ENCODE results near the gene ZNF581. TPM values are rescaled to one million over a fixed set of nuclear protein-coding genes. Genes with fewer than 3 reads are reported as not detected.

The ZNF581 gene
- total RNA-seq, 1 experiment from 2014 or later: 65.1 TPM

GRCh38 chr19:55644191-55644833 lies 863 bp downstream of the ZNF581 start:
- no peaks in the 10 kb centered on the region for H3K4me1 ChIP-seq (ENCODE audit: insufficient read depth, low read length)

More at GRCh38 chr19:55644191-55644833, 863 bp downstream of the ZNF581 start:
- H4K91ac ChIP-seq (ENCODE audit: insufficient read length, low read depth, low read length): no peak overlapping the region
- H3K9me3 ChIP-seq (ENCODE audit: control insufficient read depth, low read depth, low read length): no peaks in the 10 kb centered on the region
- no peak overlapping the region; the same call in none of the 2 replicates for H3K14ac ChIP-seq (ENCODE audit: insufficient read depth, low read length)
- no CpG with 5 or more reads among the region's 12 CpGs for WGBS (ENCODE audit: extremely low coverage, insufficient read length, low lambda C conversion rate)
- H4K20me1 ChIP-seq (ENCODE audit: control insufficient read depth, insufficient read depth, insufficient read length): no peaks in the 10 kb centered on the region
- peak overlapping the region; percentile 73 for H3K4me2 ChIP-seq (ENCODE audit: insufficient read depth, insufficient read length, low read length)
- H3K18ac ChIP-seq (ENCODE audit: insufficient read length, low read depth, low read length): no peak overlapping the region
- H3K27me3 ChIP-seq (ENCODE audit: insufficient read depth, low read length): no peaks in the 10 kb centered on the region
- no peak overlapping the region for H4K8ac ChIP-seq (replicated peaks; ENCODE audit: insufficient read length, low read depth, low read length)
- Mint-ChIP-seq H3K4me1 (peaks cover 26 to 40% of the 10 kb centered on the region in 2 experiments), H3K4me3 (peak overlapping the region; percentile 97), H3K36me3 (ENCODE audit: insufficient read depth in 1 of 3, low read depth in 3 of 3) (peaks cover 14 to 33% (median 22%) of the 10 kb centered on the region in 3 experiments), H3K9me3 (peaks cover 0 to 4% of the 10 kb centered on the region in 2 experiments; a peak in 2 of 5 replicates), H3K27ac (peak overlapping the region in 1 of 3 experiments; percentile 98; a peak in 3 of 7 replicates), H3K27me3 (ENCODE audit: low read depth) (peaks cover 3% of the 10 kb centered on the region; the same call in 1 of the 2 replicates)
- H2AFZ ChIP-seq (ENCODE audit: low read length): no peak overlapping the region
- no peak overlapping the region for H2BK120ac ChIP-seq (ENCODE audit: low read depth, low read length, poor library complexity, severe bottlenecking)
- H4K5ac ChIP-seq (ENCODE audit: insufficient read length, low read depth, low read length): no peak overlapping the region
- H2AK5ac ChIP-seq (ENCODE audit: insufficient read length, low read length): no peak overlapping the region
- TF ChIP-seq CTCF (conservative IDR thresholded peaks at IDR 0.05): no peak
- no peak overlapping the region for H3K23ac ChIP-seq (ENCODE audit: insufficient read length, low read depth, low read length)
- no peak overlapping the region for H2BK12ac ChIP-seq (ENCODE audit: insufficient read length, low read depth, low read length)
- H3K23me2 ChIP-seq (ENCODE audit: insufficient read length, low read depth, low read length, poor library complexity, severe bottlenecking): peaks cover 40% of the 10 kb centered on the region
- H3K27ac ChIP-seq (ENCODE audit: insufficient read length, low read depth, low read length): no peak overlapping the region
- H2BK5ac ChIP-seq (ENCODE audit: insufficient read length, low read length): no peak overlapping the region
- peaks cover 3% of the 10 kb centered on the region for H3K79me1 ChIP-seq (ENCODE audit: insufficient read depth, low read depth, low read length, poor library complexity, severe bottlenecking)
- no peak overlapping the region for H3T11ph ChIP-seq (ENCODE audit: low read length)
- H2BK20ac ChIP-seq (ENCODE audit: low read depth, low read length, poor library complexity, severe bottlenecking): no peak overlapping the region
- H3K4ac ChIP-seq (ENCODE audit: low read depth, low read length): no peak overlapping the region
- no peak overlapping the region for H3K56ac ChIP-seq (ENCODE audit: insufficient read length, low read depth, low read length)
- no peak overlapping the region for H2BK15ac ChIP-seq (ENCODE audit: low read depth, low read length)
- no peak for DNase-seq
- H3K9ac ChIP-seq (ENCODE audit: extremely low read depth, insufficient read length, low read length): peak overlapping the region; percentile 70
- peaks cover 7% of the 10 kb centered on the region; the same call in 1 of the 2 replicates for H3K79me2 ChIP-seq (ENCODE audit: insufficient read depth, low read length)

Data from H9 (cell line).